NCI-H2171 treated with DMSO at 0.1 percent for 48 hours (cell line): ENCODE results near the gene XYLB.
"Not testable (repeated sequence)": the region's sequence is repeated elsewhere in the genome, so short reads cannot be mapped to it uniquely, and the experiment has no call there.

Source experiments
- DNase-seq: peaks from one replicate; lab custom pipeline; 2025; lab: John Stamatoyannopoulos, UW

The XYLB gene

DNA sequence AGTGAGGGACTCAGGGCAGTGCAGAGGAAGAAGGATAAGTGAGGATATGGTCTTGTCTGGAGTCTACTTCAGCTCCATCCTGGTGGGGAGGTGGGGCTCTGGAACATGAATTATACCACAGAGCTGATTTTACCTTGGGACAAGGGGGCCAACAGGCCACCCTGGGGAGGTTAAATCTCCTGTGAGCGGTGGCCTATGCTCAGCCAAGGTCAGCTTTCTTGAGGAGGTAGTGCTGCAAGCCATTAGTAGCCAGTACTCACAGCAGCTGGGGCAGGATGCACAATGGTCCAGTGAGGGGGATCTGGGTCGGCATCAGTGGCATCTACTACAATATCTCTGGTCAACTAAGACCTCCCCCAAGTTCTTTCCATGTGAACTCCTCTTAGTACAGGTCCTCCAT, 49.7 kb downstream of the XYLB start:
- DNase-seq: no peak

- no peak for DNase-seq
These were observed 50.3 kb downstream of the XYLB start for GRCh38 chr3:38396861-38397260.

GRCh38 chr3:38397320-38397719, 50.7 kb downstream of the XYLB start:
- DNase-seq: no peak

DNA sequence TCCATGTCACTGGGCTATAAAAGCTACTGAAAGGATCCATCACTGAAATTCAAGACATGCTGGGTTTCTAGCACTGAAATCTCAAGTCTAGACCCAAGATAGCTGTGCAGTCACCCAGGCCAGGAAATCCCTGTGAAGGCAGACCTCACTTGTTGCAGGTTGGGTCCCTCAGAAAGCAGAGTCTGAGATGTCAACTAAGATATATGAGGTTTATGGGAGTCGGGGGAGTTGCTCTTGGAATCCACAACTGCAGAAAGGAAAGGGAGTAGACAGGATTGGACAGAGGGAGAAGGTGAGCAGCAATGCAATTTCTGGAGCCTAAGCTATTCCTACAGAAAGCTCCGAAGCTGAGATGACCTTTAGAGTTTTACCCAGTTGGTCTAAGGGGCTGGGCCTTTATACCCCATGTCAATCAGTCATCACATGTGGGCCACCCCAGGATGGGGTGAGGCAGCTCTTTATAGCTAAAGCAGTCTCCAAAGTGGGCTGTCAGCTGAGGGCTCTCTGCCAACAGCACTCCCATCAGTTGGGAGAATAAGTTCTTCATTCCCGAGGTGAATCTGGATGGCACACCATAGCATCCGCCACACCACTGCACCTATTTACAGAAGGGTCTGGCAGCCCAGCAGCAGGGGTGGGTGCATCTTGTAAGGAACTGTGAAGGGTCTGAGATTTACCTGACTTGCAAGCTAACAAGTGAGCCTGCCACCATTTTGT, 54.8 kb downstream of the XYLB start:
- no peak for DNase-seq

DNA sequence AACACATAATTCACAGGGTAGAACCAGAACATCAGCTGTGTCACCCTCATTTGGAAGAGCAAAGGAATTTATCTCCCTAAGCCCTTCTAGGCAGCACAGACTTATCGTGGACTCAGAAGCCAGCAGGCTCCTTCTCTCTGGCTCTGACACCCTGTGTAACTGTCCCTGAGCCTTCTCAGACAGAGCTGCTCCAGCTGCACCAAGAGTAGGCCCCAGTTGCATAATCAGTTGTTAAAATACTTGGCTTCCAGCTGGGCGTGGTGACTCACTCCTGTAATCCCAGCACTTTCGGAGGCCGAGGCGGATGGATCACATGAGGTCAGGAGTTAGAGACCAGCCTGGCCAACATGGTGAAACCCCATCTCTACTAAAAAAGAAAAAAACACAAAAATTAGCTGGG, 57.7 kb downstream of the XYLB start:
- DNase-seq: no peak

DNA sequence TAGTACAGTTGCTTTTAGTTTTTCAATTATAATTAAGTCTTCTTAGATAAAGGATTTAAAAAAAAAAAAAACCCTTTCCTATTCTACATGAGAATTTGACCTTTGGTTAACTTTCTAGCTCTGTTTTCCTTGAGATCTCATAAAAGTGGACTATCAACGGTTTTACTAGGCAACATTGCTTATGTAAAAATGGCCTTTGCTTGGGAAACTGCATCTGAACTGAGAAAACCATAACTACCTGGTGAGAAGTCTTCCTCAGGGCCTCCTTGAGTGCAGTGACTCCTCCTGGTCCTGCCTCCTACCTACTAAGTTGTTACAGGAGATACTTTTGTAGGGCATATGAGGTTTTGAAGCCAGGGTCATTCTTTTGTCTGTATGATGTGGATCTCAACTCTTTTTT, 65.0 kb downstream of the XYLB start:
- DNase-seq: no peak

DNA sequence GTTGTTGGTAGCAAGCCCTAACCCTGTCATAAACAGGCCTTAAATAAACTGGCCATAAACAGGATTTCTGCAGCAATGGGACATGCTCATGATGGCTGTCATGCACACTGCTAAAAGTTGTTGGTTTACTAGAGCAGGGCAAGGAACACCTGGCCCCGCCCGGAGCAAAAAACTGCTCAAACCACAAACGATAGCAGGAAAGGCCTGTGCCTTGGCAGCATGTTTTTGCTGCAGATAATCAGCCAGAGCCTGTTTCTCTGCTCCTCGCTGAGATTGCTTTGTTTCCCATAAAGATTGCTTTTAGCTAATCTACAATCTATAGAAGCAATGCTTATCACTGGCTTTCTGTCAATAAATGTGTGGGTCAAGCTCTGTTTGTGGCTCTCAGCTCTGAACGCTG, 74.2 kb downstream of the XYLB start:
- DNase-seq: not testable (repeated sequence)

DNA sequence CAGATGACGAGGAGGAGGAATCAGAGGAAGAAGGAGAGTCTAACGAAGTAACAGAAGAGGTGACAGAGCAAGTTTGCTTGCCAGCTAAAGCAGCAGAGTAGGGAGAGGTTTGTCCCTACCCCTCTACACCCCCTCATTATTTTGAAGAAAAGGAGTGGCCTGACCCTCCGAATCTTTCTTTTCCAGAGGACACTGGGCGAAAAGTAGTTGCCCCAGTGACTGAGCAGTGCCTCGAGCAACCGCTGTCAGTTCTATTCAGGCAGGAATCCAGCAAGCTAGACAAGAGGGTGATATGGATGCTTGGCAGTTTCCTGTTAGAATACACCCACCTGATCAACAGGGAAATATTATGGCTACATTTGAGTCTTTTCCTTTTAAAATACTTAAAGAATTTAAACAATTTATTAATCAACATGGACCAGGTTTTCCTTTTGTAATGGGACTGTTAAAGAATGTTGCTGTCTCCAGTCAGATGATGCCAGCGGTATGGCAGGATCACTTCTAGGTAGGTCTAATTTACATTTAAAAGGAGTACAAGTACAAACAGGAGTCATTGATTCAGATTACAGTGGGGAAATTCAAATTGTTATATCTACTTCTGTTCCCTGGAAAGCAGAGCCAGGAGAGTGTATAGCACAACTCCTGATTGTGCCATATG, 75.2 kb downstream of the XYLB start:
- no peak for DNase-seq

GRCh38 chr3:38426798-38427426, 80.3 kb downstream of the XYLB start:
- not testable (repeated sequence) for DNase-seq

DNA sequence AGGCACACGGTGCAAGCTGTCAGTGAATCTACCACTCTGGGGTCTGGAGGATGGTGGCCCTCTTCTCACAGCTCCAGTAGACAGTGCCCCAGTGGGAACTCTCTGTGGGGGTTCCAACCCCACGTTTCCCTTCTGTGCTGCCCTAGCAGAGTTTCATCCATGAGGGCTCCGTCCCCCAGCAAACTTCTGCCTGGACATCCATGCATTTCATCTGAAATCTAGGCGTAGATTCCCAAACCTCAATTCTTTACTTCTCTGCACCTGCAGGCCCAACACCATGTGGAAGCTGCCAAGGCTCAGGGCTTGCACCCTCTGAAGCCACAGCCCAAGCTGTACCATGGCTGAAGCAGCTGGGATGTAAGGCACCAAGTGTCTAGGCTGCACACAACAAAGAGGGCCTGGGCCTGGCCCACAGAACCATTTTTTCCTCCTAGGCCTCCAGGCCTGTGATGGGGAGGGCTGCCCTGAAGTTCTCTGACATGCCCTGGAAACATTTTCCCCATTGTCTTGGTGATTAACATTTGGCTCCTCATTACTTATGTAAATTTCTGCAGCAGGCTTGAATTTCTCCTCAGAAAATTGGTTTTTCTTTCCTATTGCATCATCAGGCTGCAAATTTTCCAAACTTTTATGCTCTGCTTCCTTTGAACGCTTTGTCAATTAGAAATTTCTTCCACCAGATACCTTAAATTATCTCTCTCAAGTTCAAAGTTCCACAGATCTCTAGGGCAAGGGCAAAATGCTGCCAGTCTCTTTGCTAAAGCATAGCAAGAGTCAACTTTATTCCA, 86.5 kb downstream of the XYLB start:
- DNase-seq: not testable (repeated sequence)

- DNase-seq: not testable (repeated sequence)
These were observed 87.1 kb downstream of the XYLB start for GRCh38 chr3:38433661-38434060.

DNA sequence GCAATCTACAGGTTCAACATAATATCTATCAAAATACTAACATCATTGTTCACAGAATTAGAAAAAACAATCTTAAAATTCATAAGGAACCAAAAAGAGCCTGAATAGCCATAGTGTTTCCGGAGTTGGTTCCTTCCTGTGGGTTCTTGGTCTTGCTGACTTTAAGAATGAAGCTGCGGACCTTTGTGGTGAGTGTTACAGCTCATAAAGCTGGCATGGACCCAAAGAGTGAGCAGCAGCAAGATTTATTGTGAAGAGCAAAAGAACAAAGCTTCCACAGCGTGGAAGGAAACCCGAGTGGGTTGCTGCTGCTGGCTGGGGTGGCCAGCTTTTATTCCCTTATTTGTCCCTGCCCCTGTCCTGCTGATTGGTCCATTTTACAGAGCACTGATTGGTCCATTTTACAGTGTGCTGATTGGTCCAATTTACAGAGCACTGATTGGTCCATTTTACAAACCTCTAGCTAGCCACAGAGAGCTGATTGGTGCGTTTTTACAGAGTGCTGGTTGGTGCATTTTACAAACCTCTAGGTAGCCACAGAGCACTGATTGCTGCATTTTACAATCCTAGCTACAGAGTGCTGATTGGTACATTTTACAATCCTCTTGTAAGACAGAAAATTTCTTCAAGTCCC, 92.0 kb downstream of the XYLB start:
- not testable (repeated sequence) for DNase-seq

DNA sequence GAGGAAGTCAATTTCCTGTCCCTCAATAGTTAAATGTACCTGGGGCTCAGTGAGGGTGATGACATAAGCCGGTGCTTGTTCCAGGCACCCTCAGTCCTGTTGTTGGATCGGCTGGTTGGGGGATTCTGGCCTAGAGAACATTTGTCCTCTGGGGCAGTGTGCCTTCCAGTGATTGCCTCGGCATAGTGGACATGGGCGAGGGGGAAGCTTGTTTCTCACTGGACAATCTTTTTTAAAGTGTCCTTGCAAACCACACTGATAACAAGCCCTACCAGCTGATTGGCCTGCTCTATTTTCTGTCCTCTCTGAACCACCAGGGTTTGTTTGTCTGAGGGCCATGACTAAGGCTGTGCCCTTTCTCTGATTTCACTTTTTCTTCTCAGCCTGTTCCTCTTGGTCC, 96.6 kb downstream of the XYLB start:
- not testable (repeated sequence) for DNase-seq

- DNase-seq: no peak
These were observed 99.6 kb downstream of the XYLB start for GRCh38 chr3:38446085-38446686.

- DNase-seq: no peak
These were observed 100.2 kb downstream of the XYLB start for GRCh38 chr3:38446812-38447211.

- no peak for DNase-seq
These were observed 104.3 kb downstream of the XYLB start for GRCh38 chr3:38450853-38451252.

GRCh38 chr3:38453075-38453912, 106.7 kb downstream of the XYLB start, which contains the start of gene ACVR2B:
Gene ACVR2B, plus strand, starts transcription at chr3:38453890. Its CDS starts 433 bp downstream, at chr3:38454323.
- peak; percentile 52 for DNase-seq

GRCh38 chr3:38453913-38454177, 107.3 kb downstream of the XYLB start:
- DNase-seq: no peak

DNA sequence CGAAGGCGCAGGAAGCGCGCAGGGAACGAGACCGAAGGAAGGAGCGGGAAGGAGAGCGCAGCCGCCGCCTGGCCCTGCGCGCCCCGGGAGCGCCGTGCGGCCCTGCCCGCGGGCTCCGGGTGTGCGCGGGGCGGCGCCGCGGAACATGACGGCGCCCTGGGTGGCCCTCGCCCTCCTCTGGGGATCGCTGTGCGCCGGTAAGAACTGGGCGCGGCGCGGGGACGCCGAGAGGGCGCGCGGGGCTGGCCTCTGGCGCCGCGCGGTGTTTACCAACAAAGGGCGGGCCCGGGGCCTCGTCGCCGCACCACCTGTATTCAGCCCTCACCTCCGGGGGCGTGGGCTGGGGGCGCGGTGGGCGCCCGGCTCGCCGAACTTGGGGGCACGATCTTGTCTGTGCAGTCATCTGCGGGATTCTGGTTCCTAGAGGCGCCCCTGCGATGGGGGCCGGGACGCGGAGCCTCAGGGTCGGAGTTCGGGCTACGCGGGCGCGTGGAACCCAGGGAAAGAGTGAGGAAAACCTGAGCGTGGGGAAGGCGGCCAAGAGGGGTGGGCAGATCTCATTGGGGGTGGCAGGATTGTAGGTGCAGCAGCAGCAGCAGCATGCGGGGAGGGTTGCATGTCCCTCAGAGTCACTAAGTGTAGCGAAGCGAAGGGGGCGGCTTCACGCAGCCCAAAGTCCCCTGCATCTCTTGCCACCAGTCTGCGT, 107.7 kb downstream of the XYLB start:
- DNase-seq: peak; percentile 14
